HCT116 (cell line): ENCODE measurements around the gene BACE1-AS. TPM values are rescaled to one million over a fixed set of nuclear protein-coding genes. Genes with fewer than 3 reads are reported as not detected.

ENCODE experiments used
- ATAC-seq: fragments of 200-7000 bp; cut with Tn5 transposase; 2 replicates; pipeline ENCODE4 v1.9.1; 2020; ENCODE audit warnings: mild to moderate bottlenecking, moderate library complexity
- BruUV-seq: library from RNA; stranded (reverse); fragments of 400-500 nt; replicated peaks from 2 replicates; lab custom pipeline; 2021; lab: Mats Ljungman, UMichigan
- CTCF ChIA-PET: fragments of 300-600 bp; sonication (Branson Sonifier 250); formaldehyde crosslinking; loops from one replicate; lab custom pipeline; 2021; ENCODE audit warnings: antibody characterized with exemption; lab: Charles Lee
- POLR2A ChIA-PET: fragments of 300-600, 350-600 bp; sonication (Branson Sonifier 250); formaldehyde crosslinking; loops from one replicate; lab custom pipeline; 2021; ENCODE audit warnings: antibody characterized with exemption; lab: Charles Lee
- RAD21 ChIA-PET, 2 experiments: fragments of 300-600 bp; sonication (Branson Sonifier 250); formaldehyde crosslinking; loops; one replicate each; lab custom pipeline; 2023; ENCODE audit warnings: low total read pairs in 2 of 2; ENCODE audit not compliant: uncharacterized antibody in 2 of 2, unreplicated experiment in 2 of 2, low non-redundant PET in 1 of 2; lab: Charles Lee
- DNase-seq: peaks from one replicate; pipeline ENCODE4 v3.0.0-alpha.2; 2010; ENCODE audit warnings: low read depth, low spot score
- H2AFZ ChIP-seq: fragments of 200-600 bp; shearing (Covaris generic), sonication (generic); 2 replicates; pipeline ENCODE4 v1.6.1; 2017; ENCODE audit warnings: low read depth, mixed run types, mixed read lengths, antibody characterized with exemption, low read length; ENCODE audit not compliant: poor library complexity, severe bottlenecking
- H3K27ac ChIP-seq: 2 replicates; pipeline ENCODE4 v1.5.1; 2012; ENCODE audit warnings: low read depth, low read length
- H3K27me3 ChIP-seq: fragments of 200-600 bp; sonication (generic); 2 replicates; pipeline ENCODE4 v1.6.1; 2016; ENCODE audit warnings: mixed run types, low read length, mixed read lengths; ENCODE audit not compliant: insufficient read depth
- H3K36me3 ChIP-seq, 2 experiments: fragments of 200-500 bp in 1 of 2; fragments of 200-600 bp in 1 of 2; sonication (Bioruptor generic) in 1 of 2; sonication (generic) in 1 of 2; 2 replicates each; pipeline versions ENCODE4 v1.5.1 to v1.6.1; 2014 to 2016; ENCODE audit warnings: low read length in 2 of 2, inconsistent platforms in 1 of 2, mixed read lengths in 1 of 2, mixed run types in 1 of 2; ENCODE audit not compliant: insufficient read depth in 2 of 2, control insufficient read depth in 1 of 2
- H3K4me1 ChIP-seq, 2 experiments: fragments of 200-600 bp in 1 of 2; sonication (generic) in 1 of 2; 2 replicates each; pipeline versions ENCODE4 v1.5.1 to v1.6.1; 2012 to 2017; ENCODE audit warnings: low read length in 2 of 2, inconsistent platforms in 1 of 2, mild to moderate bottlenecking in 1 of 2, mixed read lengths in 1 of 2, mixed run types in 1 of 2, moderate library complexity in 1 of 2; ENCODE audit not compliant: insufficient read depth in 2 of 2, control insufficient read depth in 1 of 2
- H3K4me2 ChIP-seq: fragments of 200-600 bp; sonication (generic); 2 replicates; pipeline ENCODE4 v1.6.1; 2017; ENCODE audit warnings: mixed run types, low read length, mixed read lengths
- H3K4me3 ChIP-seq, 2 experiments: fragments of 200-600 bp in 1 of 2; sonication (generic) in 1 of 2; replicated peaks in 1 of 2; 2 replicates each; pipeline ENCODE4 v1.5.1; 2011 to 2016; ENCODE audit warnings: low read length in 2 of 2, control low read depth in 1 of 2, low read depth in 1 of 2, mild to moderate bottlenecking in 1 of 2, mixed read lengths in 1 of 2, mixed run types in 1 of 2
- H3K79me2 ChIP-seq: fragments of 200-600 bp; sonication (generic); 2 replicates; pipeline ENCODE4 v1.6.1; 2017; ENCODE audit warnings: mild to moderate bottlenecking, mixed run types, low read length, moderate library complexity, mixed read lengths; ENCODE audit not compliant: insufficient read depth
- H3K9ac ChIP-seq: fragments of 200-600 bp; sonication (generic); 2 replicates; pipeline ENCODE4 v1.6.1; 2016; ENCODE audit warnings: low read length, mixed read lengths
- H3K9me2 ChIP-seq: fragments of 200-600 bp; sonication (generic), shearing (Covaris generic); 2 replicates; pipeline ENCODE4 v1.6.1; 2017; ENCODE audit warnings: mixed run types, mild to moderate bottlenecking, moderate library complexity; ENCODE audit not compliant: insufficient read depth
- H3K9me3 ChIP-seq, 2 experiments: fragments of 200-500 bp in 1 of 2; fragments of 200-600 bp in 1 of 2; sonication (Bioruptor generic) in 1 of 2; sonication (generic) in 1 of 2; 2 replicates each; pipeline ENCODE4 v1.6.1; 2014 to 2017; ENCODE audit warnings: low read length in 2 of 2, mixed read lengths in 2 of 2, inconsistent platforms in 1 of 2, low read depth in 1 of 2, mild to moderate bottlenecking in 1 of 2, mixed run types in 1 of 2, moderate library complexity in 1 of 2; ENCODE audit not compliant: control insufficient read depth in 1 of 2, insufficient read depth in 1 of 2
- H4K20me1 ChIP-seq: fragments of 200-600 bp; sonication (generic), shearing (Covaris generic); 2 replicates; pipeline ENCODE4 v1.6.1; 2017; ENCODE audit warnings: mixed run types, mild to moderate bottlenecking, moderate library complexity; ENCODE audit not compliant: insufficient read depth
- ATF3 ChIP-seq: IDR thresholded peaks from 2 replicates; pipeline ENCODE4 v1.6.1; 2012
- CBX3 ChIP-seq: IDR thresholded peaks from 2 replicates; pipeline ENCODE4 v1.6.1; 2012; ENCODE audit warnings: low read depth
- CEBPB ChIP-seq: IDR thresholded peaks from 2 replicates; pipeline ENCODE4 v1.6.1; 2012; ENCODE audit warnings: low read depth
- ELF1 ChIP-seq: IDR thresholded peaks from 2 replicates; pipeline ENCODE4 v1.6.1; 2012; ENCODE audit warnings: low read depth, borderline replicate concordance
- POLR2A ChIP-seq: IDR thresholded peaks from 2 replicates; pipeline ENCODE4 v1.7.0; 2011; ENCODE audit warnings: borderline replicate concordance; ENCODE audit not compliant: insufficient read depth, insufficient read length; ENCODE audit errors: extremely low read depth
- REST ChIP-seq: IDR thresholded peaks from 2 replicates; pipeline ENCODE4 v1.6.1; 2012; ENCODE audit warnings: low read depth
- ZBTB33 ChIP-seq: IDR thresholded peaks from 2 replicates; pipeline ENCODE4 v1.6.1; 2011; ENCODE audit warnings: mild to moderate bottlenecking, low read length, moderate library complexity; ENCODE audit not compliant: insufficient replicate concordance; ENCODE audit errors: extremely low read depth
- ZFX ChIP-seq: fragments of 450-650 bp; IDR thresholded peaks from 2 replicates; pipeline ENCODE4 v1.6.1; 2017
- intact Hi-C: fragments of 100-400 bp; cut with micrococcal nuclease; formaldehyde crosslinking; loops from 2 replicates; pipeline ENCODE4 v1.10.0; 2022
- total RNA-seq: library from RNA; stranded (reverse); gene quantifications from one replicate; pipeline ENCODE4 v1.2.1, GENCODE V29; 2021; ENCODE audit not compliant: unreplicated experiment

BACE1-AS gene
- total RNA-seq, 1 experiment from 2014 or later = 10.2 TPM

- ChIA-PET RAD21 (no interaction called here), CTCF (no interaction called here), POLR2A (no interaction called here)
- Histone ChIP-seq H3K4me1 (no peaks in the 10 kb centered on the region), H3K9me2 (no peaks in the 10 kb centered on the region), H2AFZ (no peak overlapping the region), H3K27ac (no peak overlapping the region), H3K79me2 (no peaks in the 10 kb centered on the region), H3K9me3 (no peaks in the 10 kb centered on the region), H4K20me1 (no peaks in the 10 kb centered on the region)
- intact Hi-C loops = no loop called here
- no TSS peak for BruUV-seq
- TF ChIP-seq ZBTB33 = no peak
- TF ChIP-seq POLR2A = no peak
- no peak for TF ChIP-seq REST
- TF ChIP-seq, all 23 proteins: peak for 0
- Histone ChIP-seq H3K4me3 (no peak overlapping the region), H3K27me3 (no peaks in the 10 kb centered on the region), H3K36me3 (no peaks in the 10 kb centered on the region), H3K4me2 (no peak overlapping the region), H3K9ac (no peak overlapping the region)
- DNase-seq (no peak), ATAC-seq (no peak)
Measured at GRCh38 chr11:117300773-117301172, 9.6 kb downstream of the BACE1-AS start.

- no peak overlapping the region for H3K4me3 ChIP-seq
- H4K20me1 ChIP-seq = no peaks in the 10 kb centered on the region
- CTCF ChIA-PET = no interaction called here
- no peak overlapping the region for H3K9ac ChIP-seq
- no peaks in the 10 kb centered on the region for H3K27me3 ChIP-seq
- no peaks in the 10 kb centered on the region for H3K9me2 ChIP-seq
- RAD21 ChIA-PET = no interaction called here
- POLR2A ChIA-PET = no interaction called here
- ATAC-seq = no peak
- no peak for DNase-seq
- intact Hi-C loops = no loop called here
- no TSS peak for BruUV-seq
- no peaks in the 10 kb centered on the region for H3K36me3 ChIP-seq
- no peaks in the 10 kb centered on the region for H3K4me1 ChIP-seq
- no peaks in the 10 kb centered on the region for H3K79me2 ChIP-seq
- TF ChIP-seq CBX3 = no peak
- TF ChIP-seq CEBPB = no peak
- no peak for TF ChIP-seq ZFX
- TF ChIP-seq ELF1 = no peak
- no peak for TF ChIP-seq ATF3
- H2AFZ ChIP-seq = no peak overlapping the region
- H3K27ac ChIP-seq = no peak overlapping the region
- H3K9me3 ChIP-seq = no peaks in the 10 kb centered on the region
- no peak overlapping the region for H3K4me2 ChIP-seq
Measured at GRCh38 chr11:117302228-117302627, 11.1 kb downstream of the BACE1-AS start.
